Omental fat pad (tissue), 4 donors: ENCODE measurements around the gene KLHL29. TPM values are rescaled to one million over a fixed set of nuclear protein-coding genes. Genes with fewer than 3 reads are reported as not detected.
"Not testable (repeated sequence)": the region's sequence is repeated elsewhere in the genome, so short reads cannot be mapped to it uniquely, and the experiment has no call there.

ENCODE experiments used
- ATAC-seq: fragments of 150-250 bp; one replicate; pipeline ENCODE4 v1.9.1; 2016; ENCODE audit warnings: mild to moderate bottlenecking, moderate library complexity; ENCODE audit not compliant: low FRiP score
- DNase-seq: peaks from one replicate; pipeline ENCODE4 v3.0.0-alpha.2; 2019; ENCODE audit warnings: low spot score
- CTCF ChIP-seq, 3 donors: fragments of 450-650 bp; IDR thresholded peaks; one replicate each; pipeline ENCODE4 v1.5.1; 2016 to 2017; ENCODE audit warnings: antibody characterized with exemption in 3 of 3, mild to moderate bottlenecking in 3 of 3, moderate library complexity in 2 of 3
- total RNA-seq, 4 donors: library from RNA; depleted of rRNA; stranded (reverse); fragments of >200 nt; gene quantifications; one replicate each; pipeline ENCODE4 v1.1.0, GENCODE V29; 2016

Gene KLHL29
- total RNA-seq, 4 donors from 2014 or later, result 4.0 to 19.5 (median 12.7) TPM

- no peak for ATAC-seq
These were observed 5.2 kb downstream of the KLHL29 start for GRCh38 chr2:23390152-23390551.

GRCh38 chr2:23391237-23391736 is 6.3 kb downstream of the KLHL29 start:
- DNase-seq, ATAC-seq: not testable (repeated sequence)

More at GRCh38 chr2:23390152-23390551, 5.2 kb downstream of the KLHL29 start:
- TF ChIP-seq CTCF (IDR thresholded peaks at IDR 0.05), result no peak
- no peak for DNase-seq

GRCh38 chr2:23393722-23394121 is 8.7 kb downstream of the KLHL29 start:
- no peak for ATAC-seq
- DNase-seq, result no peak
- TF ChIP-seq CTCF (IDR thresholded peaks at IDR 0.05), result no peak

- no peak for ATAC-seq
- no peak for TF ChIP-seq CTCF (IDR thresholded peaks at IDR 0.05)
- no peak for DNase-seq
These were observed 9.7 kb downstream of the KLHL29 start for GRCh38 chr2:23394700-23395099.

- ATAC-seq (no peak), DNase-seq (no peak)
- TF ChIP-seq CTCF (IDR thresholded peaks at IDR 0.05), result no peak
These were observed 12.5 kb downstream of the KLHL29 start for GRCh38 chr2:23397478-23397877.

- no peak for ATAC-seq
- DNase-seq, result no peak
- TF ChIP-seq CTCF (IDR thresholded peaks at IDR 0.05), result no peak
These were observed 14.8 kb downstream of the KLHL29 start for GRCh38 chr2:23399674-23400261.

GRCh38 chr2:23400703-23401102 is 15.7 kb downstream of the KLHL29 start:
- no peak for DNase-seq
- ATAC-seq, result no peak
- TF ChIP-seq CTCF (IDR thresholded peaks at IDR 0.05), result no peak
